CD4-positive, alpha-beta memory T cell (primary cell): Measurements from ENCODE around the gene STXBP1. TPM values are rescaled to one million over a fixed set of nuclear protein-coding genes. Genes with fewer than 3 reads are reported as not detected.
A peak's percentile ranks its signal among the peaks of the same experiment; 100 is the strongest.

Experiments
- CTCF ChIA-PET: fragments of 350-600 bp; sonication (Branson Sonifier 250); formaldehyde crosslinking; loops from one replicate; lab custom pipeline; 2021; ENCODE audit warnings: inconsistent platforms; ENCODE audit not compliant: partially characterized antibody; lab: Charles Lee
- POLR2A ChIA-PET: fragments of 350-600 bp; sonication (Branson Sonifier 250); formaldehyde crosslinking; loops from one replicate; lab custom pipeline; 2021; ENCODE audit not compliant: partially characterized antibody; lab: Charles Lee
- DNase-seq, 5 donors: peaks; one replicate each; pipeline versions ENCODE4 v3.0.0 to v3.0.0-alpha.2; 2020 to 2022; ENCODE audit warnings: mixed read lengths in 1 of 5
- H3K27ac ChIP-seq: one replicate; pipeline ENCODE4 v1.7.0; 2013; ENCODE audit warnings: low read depth, low read length
- H3K27me3 ChIP-seq: 2 replicates; pipeline ENCODE4 v1.7.0; 2013; ENCODE audit warnings: mild to moderate bottlenecking, low read length, moderate library complexity; ENCODE audit not compliant: insufficient read depth
- H3K36me3 ChIP-seq: 2 replicates; pipeline ENCODE4 v1.7.0; 2013; ENCODE audit warnings: mild to moderate bottlenecking, low read length, moderate library complexity; ENCODE audit not compliant: insufficient read depth
- H3K4me1 ChIP-seq: 2 replicates; pipeline ENCODE4 v1.7.0; 2013; ENCODE audit warnings: mild to moderate bottlenecking, low read length, moderate library complexity; ENCODE audit not compliant: insufficient read depth
- H3K4me3 ChIP-seq, 2 donors: one replicate each; pipeline ENCODE4 v1.7.0; 2013; ENCODE audit warnings: low read length in 2 of 2, mild to moderate bottlenecking in 1 of 2
- H3K9me3 ChIP-seq, 2 donors: one replicate each; pipeline ENCODE4 v1.7.0; 2013; ENCODE audit warnings: low read length in 2 of 2, control low read depth in 1 of 2; ENCODE audit not compliant: control insufficient read depth in 1 of 2
- H3K27ac Mint-ChIP-seq, 7 donors: one replicate each; pipeline ENCODE4 v1.8.0; 2020 to 2021; ENCODE audit warnings: mixed read lengths in 7 of 7, mild to moderate bottlenecking in 6 of 7, inconsistent platforms in 3 of 7, moderate library complexity in 3 of 7
- H3K27me3 Mint-ChIP-seq, 2 donors: one replicate each; pipeline ENCODE4 v1.8.0; 2020 to 2021; ENCODE audit warnings: mixed read lengths in 2 of 2
- H3K36me3 Mint-ChIP-seq, 2 donors: one replicate each; pipeline ENCODE4 v1.8.0; 2020 to 2021; ENCODE audit warnings: mixed read lengths in 2 of 2, inconsistent platforms in 1 of 2, mild to moderate bottlenecking in 1 of 2
- H3K4me1 Mint-ChIP-seq, 4 donors: one replicate each; pipeline ENCODE4 v1.8.0; 2020 to 2021; ENCODE audit warnings: mixed read lengths in 4 of 4, mild to moderate bottlenecking in 1 of 4
- H3K4me3 Mint-ChIP-seq, 8 donors: one replicate each; pipeline ENCODE4 v1.8.0; 2020 to 2021; ENCODE audit warnings: mixed read lengths in 8 of 8, mild to moderate bottlenecking in 7 of 8, moderate library complexity in 6 of 8, inconsistent platforms in 3 of 8
- H3K9me3 Mint-ChIP-seq, 8 donors: one replicate each; pipeline ENCODE4 v1.8.0; 2020 to 2021; ENCODE audit warnings: mixed read lengths in 8 of 8, mild to moderate bottlenecking in 5 of 8, inconsistent platforms in 3 of 8, moderate library complexity in 1 of 8
- intact Hi-C: fragments of 100-400 bp; cut with micrococcal nuclease; formaldehyde crosslinking; loops from one replicate; pipeline ENCODE4 v1.15.1; 2023
- polyA plus RNA-seq, 2 donors: library from polyadenylated mRNA; unstranded; fragments of 300-500 nt; fragmentation: Illumina TruSeq; gene quantifications; one replicate each; pipeline ENCODE4 v1.2.3, GENCODE V29; 2021
- total RNA-seq, 2 experiments: library from RNA; stranded (reverse); gene quantifications; one replicate each; pipeline ENCODE4 v1.2.3, GENCODE V29; 2021

STXBP1 gene
- total and polyA plus RNA-seq, 4 experiments from 2014 or later = 4.8 to 20.9 (median 12.7) TPM

GRCh38 chr9:127720031-127720864, 108.2 kb downstream of the STXBP1 start:
- Mint-ChIP-seq H3K36me3 (peaks cover 0 to 6% of the 10 kb centered on the region in 2 donors), H3K4me3 (peak overlapping the region in 7 of 8 donors; percentile 30 to 81 (median 73)), H3K9me3 (no peaks in the 10 kb centered on the region), H3K27ac (peak overlapping the region; percentile 79 to 96 (median 85)), H3K27me3 (no peaks in the 10 kb centered on the region), H3K4me1 (peaks cover 19 to 37% (median 23%) of the 10 kb centered on the region in 4 donors)
- Histone ChIP-seq H3K4me3 (no peak overlapping the region), H3K4me1 (peaks cover 30% of the 10 kb centered on the region), H3K27ac (peak overlapping the region; percentile 13), H3K27me3 (no peaks in the 10 kb centered on the region), H3K36me3 (no peaks in the 10 kb centered on the region), H3K9me3 (no peaks in the 10 kb centered on the region)
- intact Hi-C loops = no loop called here
- ChIA-PET POLR2A (interaction anchor here (0.6 to 6.3 kb wide), 3 partner anchors 14 to 112 kb away, joined by 3 to 39 read pairs (median 4); partner anchors contain the start of gene TOR2A), CTCF (interaction anchor here (0.9 to 1.7 kb wide), 2 partner anchors 12 to 21 kb away, joined by 3 to 4 read pairs; no protein-coding TSS in a partner anchor)
- peak; percentile 27 to 46 (median 44) for DNase-seq

GRCh38 chr9:127720865-127721227, 108.8 kb downstream of the STXBP1 start:
- Mint-ChIP-seq H3K27me3 (no peaks in the 10 kb centered on the region), H3K4me3 (peak overlapping the region in 5 of 8 donors; percentile 0 to 82 (median 34)), H3K4me1 (peaks cover 18 to 31% (median 21%) of the 10 kb centered on the region in 4 donors), H3K27ac (peak overlapping the region in 6 of 7 donors; percentile 37 to 82 (median 79)), H3K36me3 (peaks cover 0 to under 1% of the 10 kb centered on the region in 2 donors), H3K9me3 (no peaks in the 10 kb centered on the region)
- CTCF ChIA-PET = no interaction called here
- peaks cover 29% of the 10 kb centered on the region for H3K4me1 ChIP-seq
- POLR2A ChIA-PET = interaction anchor here (1.5 kb wide), 2 partner anchors 14 to 113 kb away, joined by 4 read pairs; partner anchors contain the start of gene TOR2A
- no peak overlapping the region for H3K27ac ChIP-seq
- DNase-seq = no peak
- H3K36me3 ChIP-seq = no peaks in the 10 kb centered on the region
- intact Hi-C loops = no loop called here
- no peak overlapping the region for H3K4me3 ChIP-seq
- H3K27me3 ChIP-seq = no peaks in the 10 kb centered on the region
- H3K9me3 ChIP-seq = no peaks in the 10 kb centered on the region

- intact Hi-C loops = no loop called here
- H3K27ac Mint-ChIP-seq = peak overlapping the region in 5 of 7 donors; percentile 37 to 82 (median 79)
- Histone ChIP-seq H3K27me3 (no peaks in the 10 kb centered on the region), H3K4me1 (peaks cover 24% of the 10 kb centered on the region), H3K36me3 (no peaks in the 10 kb centered on the region), H3K4me3 (no peak overlapping the region), H3K9me3 (no peaks in the 10 kb centered on the region), H3K27ac (no peak overlapping the region)
- ChIA-PET CTCF (no interaction called here), POLR2A (interaction anchor here (1.5 kb wide), 1 partner anchor 13 kb away, joined by 4 read pairs; the partner anchor contains the start of gene TOR2A)
- peaks cover 13 to 26% (median 17%) of the 10 kb centered on the region in 4 donors for H3K4me1 Mint-ChIP-seq
- H3K36me3 Mint-ChIP-seq = no peaks in the 10 kb centered on the region
- peak overlapping the region in 6 of 8 donors; percentile 0 to 72 (median 46) for H3K4me3 Mint-ChIP-seq
- DNase-seq = peak in 1 of 5 donors; percentile 22
- H3K27me3 Mint-ChIP-seq = no peaks in the 10 kb centered on the region
- H3K9me3 Mint-ChIP-seq = no peaks in the 10 kb centered on the region
These were observed 109.3 kb downstream of the STXBP1 start for GRCh38 chr9:127721391-127721821.

- CTCF ChIA-PET = interaction anchor here (2.0 kb wide), 1 partner anchor 13 kb away, joined by 6 read pairs; the partner anchor contains the start of gene TOR2A
- Histone ChIP-seq H3K9me3 (no peaks in the 10 kb centered on the region), H3K27ac (no peak overlapping the region), H3K36me3 (no peaks in the 10 kb centered on the region), H3K4me3 (no peak overlapping the region), H3K27me3 (no peaks in the 10 kb centered on the region), H3K4me1 (peaks cover 22% of the 10 kb centered on the region)
- Mint-ChIP-seq H3K27me3 (no peaks in the 10 kb centered on the region), H3K4me1 (peaks cover 13 to 26% (median 16%) of the 10 kb centered on the region in 4 donors), H3K27ac (peak overlapping the region in 3 of 7 donors; percentile 66 to 83 (median 79)), H3K4me3 (no peak overlapping the region), H3K36me3 (no peaks in the 10 kb centered on the region), H3K9me3 (no peaks in the 10 kb centered on the region)
- POLR2A ChIA-PET = interaction anchor here (1.5 kb wide), 1 partner anchor 13 kb away, joined by 4 read pairs; the partner anchor contains the start of gene TOR2A
- intact Hi-C loops = no loop called here
- peak in 1 of 5 donors; percentile 34 for DNase-seq
These were observed 110.1 kb downstream of the STXBP1 start for GRCh38 chr9:127722055-127722745.

- Mint-ChIP-seq H3K4me1 (peaks cover 13 to 26% (median 16%) of the 10 kb centered on the region in 4 donors), H3K9me3 (no peaks in the 10 kb centered on the region), H3K36me3 (no peaks in the 10 kb centered on the region), H3K27me3 (no peaks in the 10 kb centered on the region), H3K27ac (peak overlapping the region in 1 of 7 donors; percentile 35), H3K4me3 (no peak overlapping the region)
- no peak overlapping the region for H3K4me3 ChIP-seq
- intact Hi-C loops = no loop called here
- no peaks in the 10 kb centered on the region for H3K27me3 ChIP-seq
- no peaks in the 10 kb centered on the region for H3K9me3 ChIP-seq
- H3K27ac ChIP-seq = no peak overlapping the region
- ChIA-PET POLR2A (interaction anchor here (0.9 kb wide), 1 partner anchor 207 kb away, joined by 3 read pairs; no protein-coding TSS in a partner anchor), CTCF (interaction anchor here (1.2 to 2.0 kb wide), 2 partner anchors 10 to 12 kb away, joined by 3 to 6 read pairs; partner anchors contain the start of gene TOR2A)
- DNase-seq = no peak
- peaks cover 22% of the 10 kb centered on the region for H3K4me1 ChIP-seq
- H3K36me3 ChIP-seq = no peaks in the 10 kb centered on the region
These were observed 110.9 kb downstream of the STXBP1 start for GRCh38 chr9:127723013-127723412.

- intact Hi-C loops = no loop called here
- ChIA-PET CTCF (interaction anchor here (1.2 to 2.0 kb wide), 2 partner anchors 10 to 11 kb away, joined by 3 to 6 read pairs; partner anchors contain the start of gene TOR2A), POLR2A (interaction anchor here (0.9 kb wide), 1 partner anchor 207 kb away, joined by 3 read pairs; no protein-coding TSS in a partner anchor)
- H3K27ac ChIP-seq = no peak overlapping the region
- no peaks in the 10 kb centered on the region for H3K27me3 ChIP-seq
- peaks cover 22% of the 10 kb centered on the region for H3K4me1 ChIP-seq
- no peaks in the 10 kb centered on the region for H3K9me3 Mint-ChIP-seq
- no peaks in the 10 kb centered on the region for H3K36me3 ChIP-seq
- no peaks in the 10 kb centered on the region for H3K9me3 ChIP-seq
- H3K4me3 ChIP-seq = no peak overlapping the region
- peak overlapping the region in 1 of 7 donors; percentile 35 for H3K27ac Mint-ChIP-seq
- no peaks in the 10 kb centered on the region for H3K36me3 Mint-ChIP-seq
- H3K4me3 Mint-ChIP-seq = no peak overlapping the region
- H3K27me3 Mint-ChIP-seq = no peaks in the 10 kb centered on the region
- peaks cover 13 to 26% (median 16%) of the 10 kb centered on the region in 4 donors for H3K4me1 Mint-ChIP-seq
- DNase-seq = no peak
These were observed 111.4 kb downstream of the STXBP1 start for GRCh38 chr9:127723444-127723843.
